Naive thymus-derived CD4-positive, alpha-beta T cell (primary cell): Measurements from ENCODE around the gene PDCD1LG2. TPM values are rescaled to one million over a fixed set of nuclear protein-coding genes. Genes with fewer than 3 reads are reported as not detected.

Experiments used
- ATAC-seq: fragments of 150-1000 bp; cut with Tn5 transposase; 2 replicates; pipeline ENCODE4 v1.10.0; 2021; ENCODE audit warnings: mild to moderate bottlenecking, moderate library complexity
- CTCF ChIA-PET: fragments of 350-600 bp; sonication (Branson Sonifier 250); formaldehyde crosslinking; loops from one replicate; lab custom pipeline; 2021; ENCODE audit warnings: antibody characterized with exemption; lab: Charles Lee
- POLR2A ChIA-PET: fragments of 350-600 bp; sonication (Branson Sonifier 250); formaldehyde crosslinking; loops from one replicate; lab custom pipeline; 2021; ENCODE audit warnings: antibody characterized with exemption, inconsistent platforms; lab: Charles Lee
- DNase-seq, 9 donors: peaks; one replicate each; pipeline versions ENCODE4 v3.0.0 to v3.0.0-alpha.2; 2020 to 2022; ENCODE audit warnings: mixed read lengths in 1 of 9
- H3K27ac ChIP-seq: one replicate; pipeline ENCODE4 v1.7.0; 2013; ENCODE audit warnings: mild to moderate bottlenecking, low read depth, low read length, moderate library complexity
- H3K27me3 ChIP-seq, 2 donors: one replicate each; pipeline ENCODE4 v1.7.0; 2013; ENCODE audit warnings: low read length in 2 of 2, mild to moderate bottlenecking in 2 of 2, moderate library complexity in 2 of 2; ENCODE audit not compliant: control insufficient read depth in 2 of 2, insufficient read depth in 2 of 2
- H3K36me3 ChIP-seq, 3 experiments: 1 replicate in 2 of 3; 2 replicates in 1 of 3; pipeline ENCODE4 v1.7.0; 2013; ENCODE audit warnings: low read length in 3 of 3, mild to moderate bottlenecking in 3 of 3, moderate library complexity in 1 of 3; ENCODE audit not compliant: insufficient read depth in 3 of 3, control insufficient read depth in 2 of 3
- H3K4me1 ChIP-seq, 2 donors: one replicate each; pipeline ENCODE4 v1.7.0; 2013; ENCODE audit warnings: low read length in 2 of 2, mild to moderate bottlenecking in 2 of 2, moderate library complexity in 1 of 2; ENCODE audit not compliant: control insufficient read depth in 2 of 2, insufficient read depth in 2 of 2
- H3K4me3 ChIP-seq: 2 replicates; pipeline ENCODE4 v1.7.0; 2013; ENCODE audit warnings: mild to moderate bottlenecking, low read length
- H3K9me3 ChIP-seq, 3 experiments: 1 replicate in 2 of 3; 2 replicates in 1 of 3; pipeline ENCODE4 v1.7.0; 2013; ENCODE audit warnings: low read length in 3 of 3; ENCODE audit not compliant: control insufficient read depth in 2 of 3
- H3K27ac Mint-ChIP-seq, 9 donors: one replicate each; pipeline ENCODE4 v1.8.0; 2020 to 2022; ENCODE audit warnings: mixed read lengths in 9 of 9, mild to moderate bottlenecking in 8 of 9, moderate library complexity in 5 of 9, inconsistent platforms in 2 of 9
- H3K27me3 Mint-ChIP-seq, 5 donors: one replicate each; pipeline ENCODE4 v1.8.0; 2021 to 2022; ENCODE audit warnings: mixed read lengths in 5 of 5, mild to moderate bottlenecking in 1 of 5
- H3K36me3 Mint-ChIP-seq, 5 donors: one replicate each; pipeline ENCODE4 v1.8.0; 2020 to 2022; ENCODE audit warnings: mixed read lengths in 5 of 5, mild to moderate bottlenecking in 3 of 5, inconsistent platforms in 1 of 5
- H3K4me1 Mint-ChIP-seq, 7 donors: one replicate each; pipeline ENCODE4 v1.8.0; 2020 to 2022; ENCODE audit warnings: mixed read lengths in 7 of 7, mild to moderate bottlenecking in 3 of 7, inconsistent platforms in 1 of 7
- H3K4me3 Mint-ChIP-seq, 10 donors: one replicate each; pipeline ENCODE4 v1.8.0; 2020 to 2022; ENCODE audit warnings: mild to moderate bottlenecking in 10 of 10, mixed read lengths in 10 of 10, moderate library complexity in 6 of 10, inconsistent platforms in 2 of 10
- H3K9me3 Mint-ChIP-seq, 11 donors: one replicate each; pipeline ENCODE4 v1.8.0; 2020 to 2022; ENCODE audit warnings: mixed read lengths in 11 of 11, mild to moderate bottlenecking in 4 of 11, inconsistent platforms in 1 of 11, moderate library complexity in 1 of 11
- intact Hi-C, 2 donors: fragments of 100-400 bp; cut with micrococcal nuclease; formaldehyde crosslinking; loops; one replicate each; pipeline ENCODE4 v1.15.1; 2023
- polyA plus RNA-seq, 2 donors: library from polyadenylated mRNA; unstranded; fragments of 300-500 nt; fragmentation: Illumina TruSeq; gene quantifications; one replicate each; pipeline ENCODE4 v1.2.3, GENCODE V29; 2021
- total RNA-seq, 6 experiments: library from RNA in 5 of 6; stranded (reverse) in 5 of 6; gene quantifications; 1 replicate in 5 of 6; 2 replicates in 1 of 6; pipeline ENCODE4 v1.2.3 and lab custom pipeline; 2021 to 2026

Gene PDCD1LG2
- total and polyA plus RNA-seq, 7 experiments from 2014 or later, result 0.16 to 7.4 (median 0.32) TPM; not detected in 2

DNA sequence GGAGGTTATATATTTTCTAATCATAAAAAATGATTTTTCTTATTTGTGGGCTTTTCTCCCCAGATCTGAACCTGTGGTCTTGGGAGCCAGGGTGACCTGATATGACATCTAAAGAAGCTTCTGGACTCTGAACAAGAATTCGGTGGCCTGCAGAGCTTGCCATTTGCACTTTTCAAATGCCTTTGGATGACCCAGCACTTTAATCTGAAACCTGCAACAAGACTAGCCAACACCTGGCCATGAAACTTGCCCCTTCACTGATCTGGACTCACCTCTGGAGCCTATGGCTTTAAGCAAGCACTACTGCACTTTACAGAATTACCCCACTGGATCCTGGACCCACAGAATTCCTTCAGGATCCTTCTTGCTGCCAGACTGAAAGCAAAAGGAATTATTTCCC is 59.6 kb downstream of the PDCD1LG2 start:
- CTCF ChIA-PET, result interaction anchor here (0.6 to 1.3 kb wide), 3 partner anchors 12 to 25 kb away, joined by 3 to 5 read pairs (median 3); no protein-coding TSS in a partner anchor

DNA sequence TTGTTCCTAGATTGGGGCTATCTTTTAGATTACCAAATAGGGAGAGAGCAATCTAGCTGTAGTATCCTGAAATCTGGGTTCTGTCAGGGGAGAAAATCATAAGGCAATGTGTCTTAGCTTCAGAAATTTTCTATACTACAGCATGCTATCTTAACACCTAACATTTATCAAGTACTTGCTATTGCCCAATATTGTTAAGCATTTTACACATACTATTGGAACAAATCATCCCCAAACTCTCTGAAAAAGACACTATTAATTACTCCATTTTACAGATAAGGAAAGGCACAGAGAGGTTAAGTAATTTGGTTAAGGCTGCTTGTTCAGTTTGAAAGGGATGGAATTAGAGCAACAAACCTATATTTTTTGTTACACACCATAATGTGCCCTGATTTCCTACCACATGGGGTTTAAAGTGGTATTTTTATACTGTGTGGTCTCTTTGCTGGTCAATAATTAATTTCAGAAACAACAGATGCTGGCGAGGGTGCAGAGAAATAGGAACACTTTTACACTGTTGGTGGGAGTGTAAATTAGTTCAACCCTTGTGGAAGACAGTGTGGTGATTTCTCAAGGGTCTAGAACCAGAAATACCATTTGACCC is 61.4 kb downstream of the PDCD1LG2 start:
- Mint-ChIP-seq H3K27ac (no peak overlapping the region), H3K36me3 (peaks cover 0 to 36% (median 0%) of the 10 kb centered on the region in 5 donors), H3K27me3 (no peaks in the 10 kb centered on the region), H3K4me1 (peaks cover 13 to 22% (median 18%) of the 10 kb centered on the region in 7 donors), H3K9me3 (peaks cover 0 to 2% (median 0%) of the 10 kb centered on the region in 11 donors), H3K4me3 (no peak overlapping the region)
- no peak for DNase-seq
- CTCF ChIA-PET, result interaction anchor here (0.7 kb wide), 1 partner anchor 176 kb away, joined by 3 read pairs; no protein-coding TSS in a partner anchor
- Histone ChIP-seq H3K36me3 (no peaks in the 10 kb centered on the region), H3K4me1 (peaks cover 13 to 14% of the 10 kb centered on the region in 2 donors), H3K9me3 (no peaks in the 10 kb centered on the region), H3K27ac (no peak overlapping the region), H3K4me3 (no peak overlapping the region), H3K27me3 (no peaks in the 10 kb centered on the region)
- intact Hi-C loops, result no loop called here
- ATAC-seq, result no peak
- POLR2A ChIA-PET, result interaction anchor here (4.1 kb wide), 1 partner anchor 12 kb away, joined by 15 read pairs; no protein-coding TSS in a partner anchor

More for the DNA sequence above, 59.6 kb downstream of the PDCD1LG2 start:
- peaks cover 12 to 24% (median 16%) of the 10 kb centered on the region in 7 donors for H3K4me1 Mint-ChIP-seq
- Histone ChIP-seq H3K27me3 (no peaks in the 10 kb centered on the region), H3K27ac (no peak overlapping the region), H3K36me3 (no peaks in the 10 kb centered on the region), H3K9me3 (no peaks in the 10 kb centered on the region), H3K4me3 (no peak overlapping the region), H3K4me1 (peaks cover 13 to 14% of the 10 kb centered on the region in 2 donors)
- DNase-seq (no peak), ATAC-seq (no peak)
- no peak overlapping the region for H3K27ac Mint-ChIP-seq
- peaks cover 0 to 41% (median 0%) of the 10 kb centered on the region in 5 donors for H3K36me3 Mint-ChIP-seq
- H3K27me3 Mint-ChIP-seq, result no peaks in the 10 kb centered on the region
- POLR2A ChIA-PET, result interaction anchor here (0.6 to 4.2 kb wide), 7 partner anchors 8 to 1201 kb away, joined by 3 to 23 read pairs (median 5); partner anchors contain the start of gene CD274
- no peak overlapping the region for H3K4me3 Mint-ChIP-seq
- intact Hi-C loops, result loop anchor here in 1 of 2 donors (1.0 to 2.0 kb wide), 2 partner anchors 12 to 13 kb away; no protein-coding TSS in a partner anchor
- no peaks in the 10 kb centered on the region for H3K9me3 Mint-ChIP-seq

DNA sequence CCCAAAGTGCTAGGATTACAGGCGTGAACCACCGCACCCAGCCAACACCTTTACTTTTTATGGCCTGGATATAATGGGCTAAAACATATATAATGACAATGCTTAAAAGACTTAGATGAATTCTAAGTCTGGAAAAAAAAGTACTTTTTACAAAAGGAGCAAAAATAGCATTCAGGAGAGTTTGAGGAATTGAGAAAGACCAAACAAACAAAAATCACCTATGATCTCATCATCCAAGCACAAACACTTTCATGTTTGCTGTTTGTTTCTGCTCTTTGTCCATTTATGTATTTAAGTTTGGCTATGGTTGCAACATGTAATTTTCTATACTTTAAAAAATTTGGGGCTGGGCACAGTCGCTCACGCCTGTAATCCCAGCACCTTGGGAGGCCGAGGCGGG is 63.8 kb downstream of the PDCD1LG2 start:
- intact Hi-C loops, result loop anchor here in 1 of 2 donors (2.0 kb wide), 1 partner anchor 15 kb away; no protein-coding TSS in a partner anchor
- Histone ChIP-seq H3K36me3 (no peaks in the 10 kb centered on the region), H3K4me1 (peaks cover 5 to 6% of the 10 kb centered on the region in 2 donors), H3K27ac (no peak overlapping the region), H3K27me3 (no peaks in the 10 kb centered on the region), H3K4me3 (no peak overlapping the region), H3K9me3 (no peaks in the 10 kb centered on the region)
- Mint-ChIP-seq H3K9me3 (peaks cover 0 to 2% (median 0%) of the 10 kb centered on the region in 11 donors), H3K27ac (no peak overlapping the region), H3K4me1 (peaks cover 13 to 24% (median 14%) of the 10 kb centered on the region in 7 donors), H3K4me3 (no peak overlapping the region), H3K36me3 (peaks cover 0 to 43% (median 0%) of the 10 kb centered on the region in 5 donors), H3K27me3 (no peaks in the 10 kb centered on the region)
- CTCF ChIA-PET, result interaction anchor here (1.4 kb wide), 1 partner anchor 124 kb away, joined by 3 read pairs; the partner anchor contains the start of gene CD274
- ATAC-seq, result no peak
- DNase-seq, result no peak
- POLR2A ChIA-PET, result interaction anchor here (1.1 kb wide), 1 partner anchor 15 kb away, joined by 4 read pairs; no protein-coding TSS in a partner anchor

DNA sequence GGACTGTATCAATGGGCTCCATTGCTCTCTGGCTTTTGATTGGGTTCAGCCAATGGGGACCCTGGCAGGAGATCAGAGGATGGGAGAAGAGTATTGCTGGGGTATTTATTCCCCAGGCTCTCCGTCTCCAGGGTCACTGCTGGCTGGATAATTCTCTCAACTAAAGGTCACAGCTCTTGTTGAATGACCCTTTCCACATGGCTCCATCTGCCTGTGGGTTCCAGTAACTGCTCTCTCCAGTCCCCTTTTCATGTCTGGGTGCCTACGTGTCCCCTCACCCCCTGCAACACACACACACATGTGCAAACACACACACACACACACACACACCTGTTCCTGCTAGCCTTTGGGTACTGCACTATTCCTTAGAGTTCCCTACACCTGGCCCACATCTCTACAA is 64.7 kb downstream of the PDCD1LG2 start:
- Histone ChIP-seq H3K9me3 (no peaks in the 10 kb centered on the region), H3K27ac (no peak overlapping the region), H3K4me1 (no peaks in the 10 kb centered on the region), H3K36me3 (no peaks in the 10 kb centered on the region), H3K27me3 (no peaks in the 10 kb centered on the region), H3K4me3 (no peak overlapping the region)
- no peak overlapping the region for H3K27ac Mint-ChIP-seq
- H3K4me1 Mint-ChIP-seq, result peaks cover 7 to 27% (median 12%) of the 10 kb centered on the region in 7 donors
- H3K4me3 Mint-ChIP-seq, result no peak overlapping the region
- intact Hi-C loops, result loop anchor here in 1 of 2 donors (2.0 kb wide), 1 partner anchor 16 kb away; no protein-coding TSS in a partner anchor
- DNase-seq (no peak), ATAC-seq (no peak)
- H3K27me3 Mint-ChIP-seq, result no peaks in the 10 kb centered on the region
- CTCF ChIA-PET, result interaction anchor here (1.4 kb wide), 1 partner anchor 124 kb away, joined by 3 read pairs; the partner anchor contains the start of gene CD274
- POLR2A ChIA-PET, result interaction anchor here (0.6 kb wide), 1 partner anchor 149 kb away, joined by 3 read pairs; no protein-coding TSS in a partner anchor
- H3K36me3 Mint-ChIP-seq, result peaks cover 0 to 40% (median 0%) of the 10 kb centered on the region in 5 donors
- peaks cover 0 to 2% (median 0%) of the 10 kb centered on the region in 11 donors for H3K9me3 Mint-ChIP-seq

DNA sequence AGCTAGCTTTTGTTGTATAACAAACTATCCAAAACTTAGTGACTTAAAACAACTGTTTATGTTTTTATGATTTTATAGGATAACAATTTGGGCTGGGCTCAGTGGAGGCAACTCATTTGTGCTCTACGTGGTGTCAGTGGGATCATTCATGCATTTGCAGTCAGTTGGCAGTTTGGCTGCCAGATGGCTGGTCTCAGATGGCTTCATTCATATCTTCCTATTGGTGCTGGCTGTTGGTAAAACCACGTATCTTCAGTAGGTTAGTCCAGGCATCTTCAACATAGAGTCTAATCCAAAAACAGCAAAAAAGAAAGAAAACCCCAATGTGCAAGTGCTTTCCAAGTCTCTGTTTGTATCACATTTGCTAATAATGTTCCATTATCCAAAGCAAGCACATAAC is 66.9 kb downstream of the PDCD1LG2 start:
- ChIA-PET POLR2A (no interaction called here), CTCF (interaction anchor here (0.9 kb wide), 1 partner anchor 13 kb away, joined by 3 read pairs; no protein-coding TSS in a partner anchor)
- no peak for DNase-seq

DNA sequence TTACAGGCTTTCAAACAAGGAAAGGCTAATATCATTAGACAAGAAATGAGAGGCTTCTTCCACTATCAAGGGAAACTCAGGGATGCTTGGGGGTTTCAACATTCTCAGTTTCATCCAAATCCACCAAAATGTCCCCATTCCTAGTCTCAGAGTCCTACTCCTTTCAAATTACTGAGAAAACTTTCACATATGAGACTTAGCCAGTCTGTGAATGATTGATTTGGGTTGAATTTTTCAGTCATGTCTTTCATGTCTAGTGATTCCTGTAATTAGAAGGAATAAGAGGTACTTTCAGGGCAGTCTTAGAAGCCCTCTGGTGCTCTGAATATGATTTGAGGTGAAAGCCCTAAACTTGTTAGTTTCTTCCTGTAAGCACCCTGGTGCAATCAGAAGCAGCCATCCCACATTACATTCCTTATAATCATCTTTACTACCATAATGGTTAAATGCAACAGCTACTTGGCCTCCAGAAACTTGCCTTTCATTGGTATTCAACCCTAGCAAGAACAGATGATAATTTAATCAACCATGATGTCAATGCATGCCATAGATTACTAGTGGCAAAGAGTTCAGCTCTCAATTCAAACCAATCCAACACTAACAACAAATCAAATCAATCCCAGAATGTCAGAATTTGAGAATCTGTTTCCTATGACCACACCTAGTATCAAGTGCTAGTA is 67.8 kb downstream of the PDCD1LG2 start:
- Mint-ChIP-seq H3K9me3 (peaks cover 0 to 6% (median 0%) of the 10 kb centered on the region in 11 donors), H3K4me1 (peaks cover 10 to 50% (median 32%) of the 10 kb centered on the region in 7 donors), H3K4me3 (no peak overlapping the region), H3K27ac (peak overlapping the region in 2 of 9 donors; percentile 20 to 25), H3K27me3 (no peaks in the 10 kb centered on the region), H3K36me3 (peaks cover 0 to 34% (median 0%) of the 10 kb centered on the region in 5 donors)
- intact Hi-C loops, result no loop called here
- ATAC-seq (no peak), DNase-seq (no peak)
- no peaks in the 10 kb centered on the region for H3K36me3 ChIP-seq
- peaks cover 3 to 4% of the 10 kb centered on the region in 2 donors for H3K4me1 ChIP-seq
- H3K9me3 ChIP-seq, result no peaks in the 10 kb centered on the region
- no peak overlapping the region for H3K4me3 ChIP-seq
- H3K27me3 ChIP-seq, result no peaks in the 10 kb centered on the region
- ChIA-PET CTCF (no interaction called here), POLR2A (interaction anchor here (1.1 to 1.3 kb wide), 2 partner anchors 14 to 20 kb away, joined by 3 read pairs; no protein-coding TSS in a partner anchor)
- H3K27ac ChIP-seq, result no peak overlapping the region

More for the DNA sequence above, 66.9 kb downstream of the PDCD1LG2 start:
- H3K4me1 ChIP-seq, result no peaks in the 10 kb centered on the region
- no peaks in the 10 kb centered on the region for H3K27me3 ChIP-seq
- Mint-ChIP-seq H3K27ac (peak overlapping the region in 1 of 9 donors; percentile 39), H3K4me3 (no peak overlapping the region), H3K9me3 (peaks cover 0 to 6% (median 0%) of the 10 kb centered on the region in 11 donors), H3K36me3 (peaks cover 0 to 39% (median 0%) of the 10 kb centered on the region in 5 donors), H3K4me1 (peaks cover 10 to 42% (median 23%) of the 10 kb centered on the region in 7 donors), H3K27me3 (no peaks in the 10 kb centered on the region)
- no peak for ATAC-seq
- H3K4me3 ChIP-seq, result no peak overlapping the region
- H3K27ac ChIP-seq, result no peak overlapping the region
- no peaks in the 10 kb centered on the region for H3K9me3 ChIP-seq
- intact Hi-C loops, result no loop called here
- H3K36me3 ChIP-seq, result no peaks in the 10 kb centered on the region
